Measurements from ENCODE around the gene BLVRB. TPM values are rescaled to one million over a fixed set of nuclear protein-coding genes. Genes with fewer than 3 reads are reported as not detected.

BLVRB gene
- total and polyA plus RNA-seq, 9 of the 15 experiments (the other 6 are each of a cell fraction or from before 2014, with no cell fraction given) = 81.1 to 749 (median 331) TPM

DNA sequence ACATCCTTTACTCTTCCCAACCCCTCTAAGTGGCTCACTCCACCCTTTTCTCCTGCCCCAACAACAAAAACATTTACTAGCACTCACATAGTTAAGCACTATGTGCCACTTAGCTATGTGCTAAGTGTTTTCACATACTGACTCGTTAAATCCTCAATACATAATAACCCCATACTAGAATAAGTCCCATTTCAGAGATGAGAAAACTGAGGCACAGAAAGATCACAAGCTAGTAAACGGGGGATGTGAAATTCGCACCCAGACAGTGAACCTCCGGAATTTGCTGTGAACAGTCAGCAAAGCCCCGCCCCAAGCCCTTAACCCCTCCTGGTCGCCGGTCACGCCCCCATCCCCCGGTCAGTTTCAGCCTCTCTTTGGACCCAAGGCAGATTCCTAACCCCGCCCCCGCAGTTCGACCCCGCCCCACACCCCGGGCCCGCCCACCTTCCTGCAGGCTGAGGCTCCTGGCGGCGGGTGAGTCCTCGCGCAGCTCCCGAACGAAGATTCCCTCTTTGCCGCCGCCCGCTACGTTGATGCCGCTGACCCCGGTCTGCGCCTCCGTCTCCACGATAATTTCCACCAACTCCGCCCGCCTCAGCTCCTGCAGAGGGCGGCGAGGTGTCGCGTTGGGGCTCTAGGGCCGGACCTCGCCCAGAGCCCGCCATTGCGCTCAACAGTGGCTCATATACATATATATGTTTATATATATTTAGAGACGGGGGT, 62.1 kb downstream of the BLVRB start (continued):
- TF ChIP-seq, protein P1, sequence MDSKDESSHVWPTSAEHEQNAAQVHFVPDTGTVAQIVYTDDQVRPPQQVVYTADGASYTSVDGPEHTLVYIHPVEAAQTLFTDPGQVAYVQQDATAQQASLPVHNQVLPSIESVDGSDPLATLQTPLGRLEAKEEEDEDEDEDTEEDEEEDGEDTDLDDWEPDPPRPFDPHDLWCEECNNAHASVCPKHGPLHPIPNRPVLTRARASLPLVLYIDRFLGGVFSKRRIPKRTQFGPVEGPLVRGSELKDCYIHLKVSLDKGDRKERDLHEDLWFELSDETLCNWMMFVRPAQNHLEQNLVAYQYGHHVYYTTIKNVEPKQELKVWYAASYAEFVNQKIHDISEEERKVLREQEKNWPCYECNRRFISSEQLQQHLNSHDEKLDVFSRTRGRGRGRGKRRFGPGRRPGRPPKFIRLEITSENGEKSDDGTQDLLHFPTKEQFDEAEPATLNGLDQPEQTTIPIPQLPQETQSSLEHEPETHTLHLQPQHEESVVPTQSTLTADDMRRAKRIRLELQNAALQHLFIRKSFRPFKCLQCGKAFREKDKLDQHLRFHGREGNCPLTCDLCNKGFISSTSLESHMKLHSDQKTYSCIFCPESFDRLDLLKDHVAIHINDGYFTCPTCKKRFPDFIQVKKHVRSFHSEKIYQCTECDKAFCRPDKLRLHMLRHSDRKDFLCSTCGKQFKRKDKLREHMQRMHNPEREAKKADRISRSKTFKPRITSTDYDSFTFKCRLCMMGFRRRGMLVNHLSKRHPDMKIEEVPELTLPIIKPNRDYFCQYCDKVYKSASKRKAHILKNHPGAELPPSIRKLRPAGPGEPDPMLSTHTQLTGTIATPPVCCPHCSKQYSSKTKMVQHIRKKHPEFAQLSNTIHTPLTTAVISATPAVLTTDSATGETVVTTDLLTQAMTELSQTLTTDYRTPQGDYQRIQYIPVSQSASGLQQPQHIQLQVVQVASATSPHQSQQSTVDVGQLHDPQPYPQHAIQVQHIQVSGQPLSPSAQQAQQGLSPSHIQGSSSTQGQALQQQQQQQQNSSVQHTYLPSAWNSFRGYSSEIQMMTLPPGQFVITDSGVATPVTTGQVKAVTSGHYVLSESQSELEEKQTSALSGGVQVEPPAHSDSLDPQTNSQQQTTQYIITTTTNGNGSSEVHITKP (IDR thresholded peaks at IDR 0.05; ENCODE audit: partially characterized antibody) = peak; percentile 2
- TF ChIP-seq YY1 (IDR thresholded peaks at IDR 0.05; ENCODE audit: borderline replicate concordance in 1 of 3, control insufficient read depth in 1 of 3, extremely low read depth in 1 of 3, insufficient read depth in 3 of 3, insufficient read length in 1 of 3, insufficient replicate concordance in 2 of 3, low read depth in 1 of 3, low read length in 2 of 3) (peak in 2 of 3 experiments; percentile 60 to 61), SP1 (CRISPR knock-in tag; IDR thresholded peaks at IDR 0.05) (peak; percentile 48)

DNA sequence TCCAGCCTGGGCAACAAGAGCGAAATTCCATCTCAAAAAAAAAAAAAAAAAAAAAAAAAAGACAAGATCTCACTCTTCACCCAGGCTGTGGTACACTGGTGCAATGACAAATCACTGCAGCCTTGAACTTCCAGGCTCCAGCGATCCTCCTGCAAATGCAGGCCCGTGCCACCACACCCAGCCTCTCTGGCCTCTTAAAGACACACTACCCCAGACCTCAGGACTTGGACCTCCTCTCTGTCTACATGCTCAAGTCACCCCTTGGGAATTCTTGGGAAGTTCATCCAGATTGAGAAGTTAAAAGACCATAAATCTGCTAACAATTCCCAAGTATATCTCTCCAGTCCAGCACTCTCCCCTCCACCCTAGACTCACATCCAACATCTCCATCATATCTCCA, 65.0 kb downstream of the BLVRB start:
- no peaks in the 10 kb centered on the region for H3K9me3 ChIP-seq (replicated peaks; ENCODE audit: control insufficient read depth, insufficient read depth, low read depth, low read length)
- no peak for FAIRE-seq
- no peak for ATAC-seq
- no peak overlapping the region for H3K9ac ChIP-seq (ENCODE audit: insufficient read depth in 1 of 2, low read depth in 2 of 2, low read length in 2 of 2)
- H2AFZ ChIP-seq (ENCODE audit: low read depth, low read length) = no peak overlapping the region
- no peak overlapping the region for H3K4me2 ChIP-seq (ENCODE audit: insufficient read depth, low read length)
- H3K4me3 ChIP-seq = no peak overlapping the region
- intact Hi-C loops (cut with micrococcal nuclease) (no loop called here), in situ Hi-C loops (cut with MboI) (no loop called here)
- 0 out of 2 replicates have a peak, but pooled peaks cover 5% of the 10 kb centered on the region for H4K20me1 ChIP-seq (replicated peaks; ENCODE audit: control insufficient read depth, insufficient read depth, low read length)
- no peaks in the 10 kb centered on the region for H3K9me1 ChIP-seq (ENCODE audit: control insufficient read depth, insufficient read depth, low read length)
- no peak for DNase-seq (ENCODE audit: extremely low read depth in 1 of 4, low spot score in 3 of 4)
- H3K79me2 ChIP-seq (ENCODE audit: control insufficient read depth, insufficient read depth, low read length) = no peaks in the 10 kb centered on the region
- peaks cover 17 to 47% of the 10 kb centered on the region in 2 experiments for H3K4me1 ChIP-seq (replicated peaks in 1 of 2; ENCODE audit: control insufficient read depth in 2 of 2, insufficient read depth in 2 of 2, low read length in 2 of 2)
- H3K27ac ChIP-seq (ENCODE audit: extremely low read depth, low read depth, low read length) = no peak overlapping the region
- 0% methylated on average over 2 of the region's 3 CpGs for WGBS (ENCODE audit: insufficient coverage, low coverage, missing lambda C conversion rate)
- H3K36me3 ChIP-seq (ENCODE audit: control insufficient read depth, insufficient read depth, low read length) = no peaks in the 10 kb centered on the region
- ChIA-PET CTCF (ENCODE audit: low intra/inter-chr PET ratio) (no interaction called here), POLR2A (interaction anchor here (1.2 kb wide), 1 partner anchor 24 kb away, joined by 3 read pairs; no protein-coding TSS in a partner anchor)
- BruUV-seq (replicated peaks) = no TSS peak
- H3K27me3 ChIP-seq (ENCODE audit: control insufficient read depth in 2 of 2, insufficient read depth in 2 of 2, low read length in 2 of 2) = peaks cover 17 to 24% of the 10 kb centered on the region in 2 experiments
- no peak for TF ChIP-seq PHF21A (IDR thresholded peaks at IDR 0.05; ENCODE audit: borderline replicate concordance, low read depth)
- TF ChIP-seq MAFK (IDR thresholded peaks at IDR 0.05; ENCODE audit: low read length) = no peak
- no peak for TF ChIP-seq BRD9 (IDR thresholded peaks at IDR 0.05; ENCODE audit: low read depth, partially characterized antibody)
- no peak for TF ChIP-seq DDX20 (tag; IDR thresholded peaks at IDR 0.05; ENCODE audit: low read depth)
- TF ChIP-seq POLR2AphosphoS2 (IDR thresholded peaks at IDR 0.05; ENCODE audit: low read length) = no peak
- no peak for TF ChIP-seq POLR2B (IDR thresholded peaks at IDR 0.05; ENCODE audit: low read depth, partially characterized antibody)
- no peak for TF ChIP-seq KDM4B (IDR thresholded peaks at IDR 0.05; ENCODE audit: borderline replicate concordance in 2 of 2, low read depth in 1 of 2)
- no peak for TF ChIP-seq ZNF143 (CRISPR knock-in tag; IDR thresholded peaks at IDR 0.05)
- TF ChIP-seq CCAR2 (IDR thresholded peaks at IDR 0.05; ENCODE audit: low read depth, low read length) = no peak
- no peak for TF ChIP-seq KAT7 (CRISPR knock-in tag; IDR thresholded peaks at IDR 0.05; ENCODE audit: borderline replicate concordance)
- no peak for TF ChIP-seq RB1 (IDR thresholded peaks at IDR 0.05; ENCODE audit: low read depth)
- TF ChIP-seq RBM17 (IDR thresholded peaks at IDR 0.05; ENCODE audit: borderline replicate concordance, low read depth, low read length) = no peak
- TF ChIP-seq ZNF184 (CRISPR knock-in tag; IDR thresholded peaks at IDR 0.05) = no peak
- TF ChIP-seq HEY1 (CRISPR knock-in tag; IDR thresholded peaks at IDR 0.05; ENCODE audit: borderline replicate concordance) = no peak
- no peak for TF ChIP-seq POLR3G (IDR thresholded peaks at IDR 0.05; ENCODE audit: extremely low read depth, insufficient read length, insufficient replicate concordance)

Data from K562 (cell line).